Endothelial cell of umbilical vein (primary cell): Measurements from ENCODE around the gene CACNA1S. TPM values are rescaled to one million over a fixed set of nuclear protein-coding genes. Genes with fewer than 3 reads are reported as not detected.

Experiments used
- BruUV-seq: library from RNA; stranded (reverse); fragments of 400-500 nt; replicated peaks from 2 replicates; lab custom pipeline; 2021; lab: Mats Ljungman, UMichigan
- CTCF ChIA-PET: fragments of 300-600, 350-600 bp; sonication (Branson Sonifier 250); formaldehyde crosslinking; loops from one replicate; lab custom pipeline; 2021; ENCODE audit warnings: antibody characterized with exemption, inconsistent platforms; lab: Charles Lee
- POLR2A ChIA-PET: fragments of 300-600, 350-600 bp; sonication (Branson Sonifier 250); formaldehyde crosslinking; loops from one replicate; lab custom pipeline; 2021; ENCODE audit warnings: antibody characterized with exemption, inconsistent platforms; lab: Charles Lee
- DNase-seq: peaks from one replicate; pipeline ENCODE4 v3.0.0-alpha.2; 2011; ENCODE audit warnings: low read depth, low spot score
- FAIRE-seq: peaks from 2 replicates; lab custom pipeline; 2011; peaks lifted over from hg19 to GRCh38; lab: Jason Lieb, UNC
- H2AFZ ChIP-seq: 2 replicates; pipeline ENCODE4 v1.6.0; 2012; ENCODE audit warnings: low read depth, low read length, control low read depth, inconsistent platforms
- H3K27ac ChIP-seq: 2 replicates; pipeline ENCODE4 v1.5.1; 2011; ENCODE audit warnings: low read depth, mild to moderate bottlenecking, control low read depth, low read length, moderate library complexity; ENCODE audit not compliant: insufficient read depth
- H3K27me3 ChIP-seq, 2 experiments: 2 replicates each; pipeline versions ENCODE4 v1.6.0 to v1.6.1; 2011; ENCODE audit warnings: low read length in 2 of 2, mixed read lengths in 1 of 2; ENCODE audit not compliant: control insufficient read depth in 2 of 2, insufficient read depth in 2 of 2
- H3K36me3 ChIP-seq, 2 experiments: 2 replicates in 1 of 2; 3 replicates in 1 of 2; pipeline ENCODE4 v1.5.1; 2011; ENCODE audit warnings: low read length in 2 of 2, mild to moderate bottlenecking in 1 of 2, moderate library complexity in 1 of 2; ENCODE audit not compliant: control insufficient read depth in 2 of 2, insufficient read depth in 2 of 2; ENCODE audit errors: extremely low read depth in 1 of 2
- H3K4me1 ChIP-seq: 3 replicates; pipeline ENCODE4 v1.5.1; 2011; ENCODE audit warnings: mild to moderate bottlenecking, low read length; ENCODE audit not compliant: control insufficient read depth, insufficient read depth; ENCODE audit errors: extremely low read depth
- H3K4me2 ChIP-seq: 2 replicates; pipeline ENCODE4 v1.6.1; 2011; ENCODE audit warnings: low read length, control low read depth, mixed read lengths; ENCODE audit not compliant: insufficient read depth
- H3K4me3 ChIP-seq, 3 experiments: fragments of 200-600 bp in 1 of 3; sonication (generic), shearing (Covaris generic) in 1 of 3; replicated peaks in 1 of 3; 2 replicates each; pipeline ENCODE4 v1.5.1; 2011 to 2016; ENCODE audit warnings: control low read depth in 3 of 3, low read length in 3 of 3, mild to moderate bottlenecking in 2 of 3, inconsistent platforms in 1 of 3, low read depth in 1 of 3, moderate library complexity in 1 of 3; ENCODE audit not compliant: insufficient read depth in 1 of 3
- H3K79me2 ChIP-seq: 2 replicates; pipeline ENCODE4 v1.6.0; 2012; ENCODE audit warnings: low read length, inconsistent platforms; ENCODE audit not compliant: control insufficient read depth, insufficient read depth
- H3K9ac ChIP-seq: replicated peaks from 2 replicates; pipeline ENCODE3; 2011; ENCODE audit warnings: low read length, control low read depth; ENCODE audit not compliant: insufficient read depth; ENCODE audit errors: extremely low read depth
- H3K9me1 ChIP-seq: replicated peaks from 3 replicates; pipeline ENCODE4 v1.6.0; 2011; ENCODE audit warnings: mild to moderate bottlenecking, low read length; ENCODE audit not compliant: control insufficient read depth, insufficient read depth; ENCODE audit errors: extremely low read depth
- H3K9me3 ChIP-seq: replicated peaks from 2 replicates; pipeline ENCODE4 v1.5.1; 2012; ENCODE audit warnings: low read length, inconsistent platforms; ENCODE audit not compliant: control insufficient read depth, insufficient read depth
- H4K20me1 ChIP-seq: replicated peaks from 2 replicates; pipeline ENCODE3; 2011; ENCODE audit warnings: mild to moderate bottlenecking, low read length; ENCODE audit not compliant: control insufficient read depth, insufficient read depth; ENCODE audit errors: extremely low read depth
- CTCF ChIP-seq, 2 donors: IDR thresholded peaks; 1 replicate in 1 of 2; 2 replicates in 1 of 2; pipeline ENCODE4 v1.5.1; 2011; ENCODE audit warnings: low read length in 2 of 2, mild to moderate bottlenecking in 2 of 2, moderate library complexity in 2 of 2, control low read depth in 1 of 2, inconsistent platforms in 1 of 2, low read depth in 1 of 2; ENCODE audit not compliant: insufficient read depth in 1 of 2; ENCODE audit errors: extremely low read depth in 1 of 2
- EZH2 ChIP-seq: IDR thresholded peaks from 2 replicates; pipeline ENCODE4 v1.6.1; 2012; ENCODE audit warnings: borderline replicate concordance, low read depth, mild to moderate bottlenecking, moderate library complexity, low read length, inconsistent platforms; ENCODE audit not compliant: severe bottlenecking
- FOS ChIP-seq: IDR thresholded peaks from 2 replicates; pipeline ENCODE4 v1.6.1; 2011; ENCODE audit warnings: mild to moderate bottlenecking, low read length, moderate library complexity, borderline replicate concordance; ENCODE audit not compliant: insufficient read depth
- JUN ChIP-seq: IDR thresholded peaks from 2 replicates; pipeline ENCODE4 v1.6.1; 2011; ENCODE audit warnings: borderline replicate concordance, low read depth; ENCODE audit not compliant: insufficient read length, insufficient read depth
- MAX ChIP-seq: IDR thresholded peaks from 2 replicates; pipeline ENCODE4 v1.6.1; 2011; ENCODE audit not compliant: insufficient read depth, insufficient read length
- dilution Hi-C: fragments of 300-500 bp; cut with MboI; formaldehyde crosslinking; loops from one replicate; pipeline ENCODE4 v1.15.0; 2019; ENCODE audit warnings: low sequenced_read_pairs; ENCODE audit not compliant: extremely low pct_ligation_motif_present
- intact Hi-C: fragments of 100-400 bp; cut with micrococcal nuclease; formaldehyde crosslinking; loops from one replicate; pipeline ENCODE4 v1.10.0; 2022
- polyA plus RNA-seq, 4 experiments: library from polyadenylated mRNA; depleted of rRNA in 3 of 4; stranded (reverse) in 3 of 4; unstranded in 1 of 4; fragments of >200 nt; gene quantifications; 2 replicates each; pipeline versions ENCODE4 v1.2.1 to v1.2.3, GENCODE V29; 2011 to 2012; ENCODE audit warnings: missing spikeins in 1 of 4
- total RNA-seq: library from RNA; stranded (reverse); gene quantifications from 2 replicates; pipeline ENCODE4 v1.2.3, GENCODE V29; 2021

CACNA1S gene
- total and polyA plus RNA-seq, 2 donors (not counting 3 experiments of a cell fraction or from before 2014, with no cell fraction given): not detected

GRCh38 chr1:201044119-201044518 is 68.1 kb downstream of the CACNA1S start:
- Histone ChIP-seq H3K36me3 (no peaks in the 10 kb centered on the region), H3K4me2 (no peak overlapping the region), H2AFZ (no peak overlapping the region), H3K9me1 (no peaks in the 10 kb centered on the region), H3K4me1 (no peaks in the 10 kb centered on the region), H3K27me3 (peaks cover 0 to 4% of the 10 kb centered on the region in 2 experiments), H4K20me1 (no peaks in the 10 kb centered on the region), H3K9ac (no peak overlapping the region), H3K4me3 (no peak overlapping the region), H3K27ac (no peak overlapping the region), H3K9me3 (no peaks in the 10 kb centered on the region), H3K79me2 (no peaks in the 10 kb centered on the region)
- ChIA-PET CTCF (interaction anchor here (0.9 to 19.4 kb wide), 4 partner anchors 47 to 485 kb away, joined by 3 to 586 read pairs (median 8); no protein-coding TSS in a partner anchor), POLR2A (no interaction called here)
- intact Hi-C loops (loop anchor here (5.0 kb wide), 2 partner anchors 68 to 152 kb away; partner anchors contain the start of genes CACNA1S and INAVA), dilution Hi-C loops (no loop called here)
- no TSS peak for BruUV-seq
- FAIRE-seq: no peak
- TF ChIP-seq JUN: no peak
- TF ChIP-seq MAX: no peak
- no peak for TF ChIP-seq FOS
- TF ChIP-seq CTCF (IDR thresholded peaks at IDR 0.05; ENCODE audit: extremely low read depth in 1 of 2, insufficient read depth in 1 of 2, low read depth in 1 of 2, low read length in 2 of 2): no peak
- no peak for TF ChIP-seq EZH2
- DNase-seq: no peak
